Heart left ventricle (tissue), 13 donors: ENCODE measurements around the gene ATP6V0A1.

Experiments
- CTCF ChIP-seq, 12 donors: fragments of 200-600 bp; sonication (generic) in 4 of 12; IDR thresholded peaks; one replicate each; pipeline versions ENCODE4 v1.5.0 to v1.8.0; 2018 to 2022; ENCODE audit warnings: antibody characterized with exemption in 12 of 12, mild to moderate bottlenecking in 5 of 12
- POLR2A ChIP-seq, 2 donors: fragments of 450-650 bp; IDR thresholded peaks; one replicate each; pipeline ENCODE4 v1.6.1; 2017; ENCODE audit warnings: antibody characterized with exemption in 2 of 2, mild to moderate bottlenecking in 2 of 2, moderate library complexity in 2 of 2
- donor health status: ischemic (EF 13 %, LVEDD 7.1; RV severe dilation, severe dysfunction).
- donor health status: DM: no; HTN: yes; CAD: no.
- donor health status: DM: no; HTN: no; CAD: no.
- donor health status: ischemic (EF 25% LVEDD 6.9; RV normal size, moderate dysfunction).
- donor health status: ischemic (EF 25% LVEDD 5.7; RV mildly dilated, moderate dysfunction).
- donor health status: ischemic (EF 35%, LVEDD 5.7; RV mildly dilated, moderate dysfunction).
- donor health status: nonischemic (EF 11% LVEDD 7.7; RV severe dilation, severe dysfunction).
- donor health status: DM: yes; HTN: yes; CAD: no.
- donor health status: PGD.
- donor health status: ischemic (EF 29% LVEDD 5.4; RV normal size, mild dysfunction).
- donor health status: nonischemic (EF 23%, LVEDD 6.1; RV moderate dilation, normal function).

GRCh38 chr17:42463976-42464400 is 5.3 kb downstream of the ATP6V0A1 start:
- TF ChIP-seq POLR2A (IDR thresholded peaks at IDR 0.05) (no peak), CTCF (IDR thresholded peaks at IDR 0.05) (no peak)
